Measurements from ENCODE around the gene NOL3. TPM values are rescaled to one million over a fixed set of nuclear protein-coding genes. Genes with fewer than 3 reads are reported as not detected.

NOL3 gene
- total and polyA plus RNA-seq, 2 of the 13 experiments (the other 11 are each of a cell fraction or from before 2014, with no cell fraction given) = 5.7 to 20.5 TPM

DNA sequence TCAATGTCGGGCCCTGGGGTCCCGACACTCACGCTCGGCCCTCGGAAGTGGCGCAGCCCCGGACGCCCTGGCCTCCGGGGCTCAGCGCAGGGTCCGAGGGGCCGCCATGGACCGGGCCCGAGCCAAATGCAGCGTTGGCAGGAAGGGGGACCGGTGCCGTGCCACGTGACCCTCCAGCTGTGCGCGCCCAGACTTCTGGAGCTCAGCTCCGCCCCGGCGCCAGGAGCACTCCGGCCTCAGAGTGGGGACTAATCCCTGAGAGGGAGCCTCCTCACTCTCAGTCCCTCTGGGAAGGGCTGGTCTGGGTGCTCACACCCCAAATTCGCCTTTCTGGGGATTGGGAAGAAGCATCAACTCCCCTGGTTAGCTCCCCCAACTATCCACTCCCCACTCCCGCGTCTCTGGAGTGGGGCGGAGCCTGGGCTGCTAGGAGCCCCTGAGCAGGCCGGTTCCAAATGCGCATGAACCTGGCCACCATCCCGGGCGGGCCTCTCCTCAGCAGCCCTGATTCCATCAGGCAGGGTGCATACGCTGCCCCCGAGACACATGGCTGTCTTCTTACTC is 19.4 kb upstream of the NOL3 start, which contains the start of gene B3GNT9 (continued):
- TF ChIP-seq, protein P1, sequence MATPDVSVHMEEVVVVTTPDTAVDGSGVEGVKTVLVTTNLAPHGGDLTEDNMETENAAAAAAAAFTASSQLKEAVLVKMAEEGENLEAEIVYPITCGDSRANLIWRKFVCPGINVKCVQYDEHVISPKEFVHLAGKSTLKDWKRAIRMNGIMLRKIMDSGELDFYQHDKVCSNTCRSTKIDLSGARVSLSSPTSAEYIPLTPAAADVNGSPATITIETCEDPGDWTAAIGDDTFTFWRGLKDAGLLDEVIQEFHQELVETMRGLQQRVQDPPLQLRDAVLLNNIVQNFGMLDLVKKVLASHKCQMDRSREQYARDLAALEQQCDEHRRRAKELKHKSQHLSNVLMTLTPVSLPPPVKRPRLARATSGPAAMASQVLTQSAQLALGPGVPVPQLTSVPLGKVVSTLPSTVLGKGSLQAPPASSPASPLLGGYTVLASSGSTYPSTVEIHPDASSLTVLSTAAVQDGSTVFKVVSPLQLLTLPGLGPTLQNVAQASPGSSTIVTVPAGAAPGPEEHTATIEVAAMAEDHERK (CRISPR knock-in tag; IDR thresholded peaks at IDR 0.05; ENCODE audit: low read depth) = no peak
- TF ChIP-seq HDAC2 (CRISPR knock-in tag; IDR thresholded peaks at IDR 0.05) = no peak
- TF ChIP-seq ELF1 (CRISPR knock-in tag; IDR thresholded peaks at IDR 0.05) = no peak
- TF ChIP-seq, protein P2, sequence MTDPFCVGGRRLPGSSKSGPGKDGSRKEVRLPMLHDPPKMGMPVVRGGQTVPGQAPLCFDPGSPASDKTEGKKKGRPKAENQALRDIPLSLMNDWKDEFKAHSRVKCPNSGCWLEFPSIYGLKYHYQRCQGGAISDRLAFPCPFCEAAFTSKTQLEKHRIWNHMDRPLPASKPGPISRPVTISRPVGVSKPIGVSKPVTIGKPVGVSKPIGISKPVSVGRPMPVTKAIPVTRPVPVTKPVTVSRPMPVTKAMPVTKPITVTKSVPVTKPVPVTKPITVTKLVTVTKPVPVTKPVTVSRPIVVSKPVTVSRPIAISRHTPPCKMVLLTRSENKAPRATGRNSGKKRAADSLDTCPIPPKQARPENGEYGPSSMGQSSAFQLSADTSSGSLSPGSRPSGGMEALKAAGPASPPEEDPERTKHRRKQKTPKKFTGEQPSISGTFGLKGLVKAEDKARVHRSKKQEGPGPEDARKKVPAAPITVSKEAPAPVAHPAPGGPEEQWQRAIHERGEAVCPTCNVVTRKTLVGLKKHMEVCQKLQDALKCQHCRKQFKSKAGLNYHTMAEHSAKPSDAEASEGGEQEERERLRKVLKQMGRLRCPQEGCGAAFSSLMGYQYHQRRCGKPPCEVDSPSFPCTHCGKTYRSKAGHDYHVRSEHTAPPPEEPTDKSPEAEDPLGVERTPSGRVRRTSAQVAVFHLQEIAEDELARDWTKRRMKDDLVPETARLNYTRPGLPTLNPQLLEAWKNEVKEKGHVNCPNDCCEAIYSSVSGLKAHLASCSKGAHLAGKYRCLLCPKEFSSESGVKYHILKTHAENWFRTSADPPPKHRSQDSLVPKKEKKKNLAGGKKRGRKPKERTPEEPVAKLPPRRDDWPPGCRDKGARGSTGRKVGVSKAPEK (CRISPR knock-in tag; IDR thresholded peaks at IDR 0.05; ENCODE audit: borderline replicate concordance) = no peak
- peak; percentile 31; the same call in 1 of the 2 replicates for TF ChIP-seq ZZZ3 (CRISPR knock-in tag; IDR thresholded peaks at IDR 0.05; ENCODE audit: borderline replicate concordance)
- peak; percentile 73; the same call in 1 of the 2 replicates for TF ChIP-seq SMYD3 (CRISPR knock-in tag; IDR thresholded peaks at IDR 0.05)
- no peak for TF ChIP-seq MAZ (IDR thresholded peaks at IDR 0.05; ENCODE audit: borderline replicate concordance, low read depth, low read length)
- no peak for TF ChIP-seq MAZ (CRISPR knock-in tag; IDR thresholded peaks at IDR 0.05; ENCODE audit: low read depth)
- peak; percentile 37; the same call in 1 of the 2 replicates for TF ChIP-seq REPIN1 (CRISPR knock-in tag; IDR thresholded peaks at IDR 0.05; ENCODE audit: borderline replicate concordance, low read depth)
- TF ChIP-seq ONECUT2 (CRISPR knock-in tag; IDR thresholded peaks at IDR 0.05) = no peak
- TF ChIP-seq ZNF260 (CRISPR knock-in tag; IDR thresholded peaks at IDR 0.05; ENCODE audit: borderline replicate concordance, low read depth) = no peak
- peak; percentile 50; the same call in 1 of the 2 replicates for TF ChIP-seq TAF1 (CRISPR knock-in tag; IDR thresholded peaks at IDR 0.05)
- TF ChIP-seq ZNF224 (CRISPR knock-in tag; IDR thresholded peaks at IDR 0.05) = no peak
- no peak for TF ChIP-seq ZNF317 (CRISPR knock-in tag; IDR thresholded peaks at IDR 0.05)
- TF ChIP-seq, protein P3, sequence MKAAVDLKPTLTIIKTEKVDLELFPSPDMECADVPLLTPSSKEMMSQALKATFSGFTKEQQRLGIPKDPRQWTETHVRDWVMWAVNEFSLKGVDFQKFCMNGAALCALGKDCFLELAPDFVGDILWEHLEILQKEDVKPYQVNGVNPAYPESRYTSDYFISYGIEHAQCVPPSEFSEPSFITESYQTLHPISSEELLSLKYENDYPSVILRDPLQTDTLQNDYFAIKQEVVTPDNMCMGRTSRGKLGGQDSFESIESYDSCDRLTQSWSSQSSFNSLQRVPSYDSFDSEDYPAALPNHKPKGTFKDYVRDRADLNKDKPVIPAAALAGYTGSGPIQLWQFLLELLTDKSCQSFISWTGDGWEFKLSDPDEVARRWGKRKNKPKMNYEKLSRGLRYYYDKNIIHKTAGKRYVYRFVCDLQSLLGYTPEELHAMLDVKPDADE (CRISPR knock-in tag; IDR thresholded peaks at IDR 0.05) = no peak
- no peak; the same call in 1 of the 2 replicates for TF ChIP-seq KDM5B (CRISPR knock-in tag; IDR thresholded peaks at IDR 0.05; ENCODE audit: borderline replicate concordance)
- TF ChIP-seq, protein P4, sequence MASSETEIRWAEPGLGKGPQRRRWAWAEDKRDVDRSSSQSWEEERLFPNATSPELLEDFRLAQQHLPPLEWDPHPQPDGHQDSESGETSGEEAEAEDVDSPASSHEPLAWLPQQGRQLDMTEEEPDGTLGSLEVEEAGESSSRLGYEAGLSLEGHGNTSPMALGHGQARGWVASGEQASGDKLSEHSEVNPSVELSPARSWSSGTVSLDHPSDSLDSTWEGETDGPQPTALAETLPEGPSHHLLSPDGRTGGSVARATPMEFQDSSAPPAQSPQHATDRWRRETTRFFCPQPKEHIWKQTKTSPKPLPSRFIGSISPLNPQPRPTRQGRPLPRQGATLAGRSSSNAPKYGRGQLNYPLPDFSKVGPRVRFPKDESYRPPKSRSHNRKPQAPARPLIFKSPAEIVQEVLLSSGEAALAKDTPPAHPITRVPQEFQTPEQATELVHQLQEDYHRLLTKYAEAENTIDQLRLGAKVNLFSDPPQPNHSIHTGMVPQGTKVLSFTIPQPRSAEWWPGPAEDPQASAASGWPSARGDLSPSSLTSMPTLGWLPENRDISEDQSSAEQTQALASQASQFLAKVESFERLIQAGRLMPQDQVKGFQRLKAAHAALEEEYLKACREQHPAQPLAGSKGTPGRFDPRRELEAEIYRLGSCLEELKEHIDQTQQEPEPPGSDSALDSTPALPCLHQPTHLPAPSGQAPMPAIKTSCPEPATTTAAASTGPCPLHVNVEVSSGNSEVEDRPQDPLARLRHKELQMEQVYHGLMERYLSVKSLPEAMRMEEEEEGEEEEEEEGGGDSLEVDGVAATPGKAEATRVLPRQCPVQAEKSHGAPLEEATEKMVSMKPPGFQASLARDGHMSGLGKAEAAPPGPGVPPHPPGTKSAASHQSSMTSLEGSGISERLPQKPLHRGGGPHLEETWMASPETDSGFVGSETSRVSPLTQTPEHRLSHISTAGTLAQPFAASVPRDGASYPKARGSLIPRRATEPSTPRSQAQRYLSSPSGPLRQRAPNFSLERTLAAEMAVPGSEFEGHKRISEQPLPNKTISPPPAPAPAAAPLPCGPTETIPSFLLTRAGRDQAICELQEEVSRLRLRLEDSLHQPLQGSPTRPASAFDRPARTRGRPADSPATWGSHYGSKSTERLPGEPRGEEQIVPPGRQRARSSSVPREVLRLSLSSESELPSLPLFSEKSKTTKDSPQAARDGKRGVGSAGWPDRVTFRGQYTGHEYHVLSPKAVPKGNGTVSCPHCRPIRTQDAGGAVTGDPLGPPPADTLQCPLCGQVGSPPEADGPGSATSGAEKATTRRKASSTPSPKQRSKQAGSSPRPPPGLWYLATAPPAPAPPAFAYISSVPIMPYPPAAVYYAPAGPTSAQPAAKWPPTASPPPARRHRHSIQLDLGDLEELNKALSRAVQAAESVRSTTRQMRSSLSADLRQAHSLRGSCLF (CRISPR knock-in tag; IDR thresholded peaks at IDR 0.05; ENCODE audit: borderline replicate concordance) = no peak
- TF ChIP-seq ATF1 (CRISPR knock-in tag; IDR thresholded peaks at IDR 0.05) = no peak
- TF ChIP-seq ZNF790 (CRISPR knock-in tag; IDR thresholded peaks at IDR 0.05; ENCODE audit: borderline replicate concordance) = no peak
